Tibial artery (tissue), 4 donors: ENCODE measurements around the gene GLG1.
"Not testable (repeated sequence)": the region's sequence is repeated elsewhere in the genome, so short reads cannot be mapped to it uniquely, and the experiment has no call there.

Source experiments
- DNase-seq, 2 donors: peaks; one replicate each; pipeline ENCODE4 v3.0.0-alpha.2; 2019
- H3K27ac ChIP-seq, 2 donors: fragments of 200-600 bp; sonication (generic) in 1 of 2; 1 replicate in 1 of 2; 2 replicates in 1 of 2; pipeline ENCODE4 v1.5.1; 2018 to 2019; ENCODE audit warnings: mild to moderate bottlenecking in 1 of 2
- H3K27me3 ChIP-seq, 2 donors: fragments of 200-600 bp; sonication (generic) in 1 of 2; one replicate each; pipeline versions ENCODE4 v1.5.1 to v1.6.0; 2016 to 2019
- H3K36me3 ChIP-seq, 3 donors: fragments of 200-600 bp; sonication (generic) in 2 of 3; one replicate each; pipeline ENCODE4 v1.5.1; 2016 to 2019; ENCODE audit warnings: mild to moderate bottlenecking in 2 of 3
- H3K4me1 ChIP-seq, 4 donors: fragments of 200-600 bp; sonication (generic) in 2 of 4; 1 replicate in 3 of 4; 2 replicates in 1 of 4; pipeline ENCODE4 v1.5.1; 2016 to 2019
- H3K4me3 ChIP-seq, 2 donors: fragments of 200-600 bp; sonication (generic) in 1 of 2; 1 replicate in 1 of 2; 2 replicates in 1 of 2; pipeline ENCODE4 v1.5.1; 2018 to 2019; ENCODE audit warnings: mild to moderate bottlenecking in 2 of 2
- H3K9me3 ChIP-seq, 3 donors: fragments of 200-600 bp; sonication (generic) in 1 of 3; one replicate each; pipeline ENCODE4 v1.5.1; 2016 to 2019
- intact Hi-C: fragments of 100-400 bp; cut with DNase I; formaldehyde crosslinking; loops from one replicate; pipeline ENCODE4 v1.15.0; 2023; ENCODE audit warnings: low total_unique reads

GLG1 gene

GRCh38 chr16:74412775-74413390, 194.0 kb downstream of the GLG1 start:
- H3K9me3 ChIP-seq, H3K4me1 ChIP-seq, H3K4me3 ChIP-seq, intact Hi-C loops, H3K27ac ChIP-seq, H3K36me3 ChIP-seq, H3K27me3 ChIP-seq: not testable (repeated sequence)
- peak in 1 of 2 donors; percentile 61 for DNase-seq

DNA sequence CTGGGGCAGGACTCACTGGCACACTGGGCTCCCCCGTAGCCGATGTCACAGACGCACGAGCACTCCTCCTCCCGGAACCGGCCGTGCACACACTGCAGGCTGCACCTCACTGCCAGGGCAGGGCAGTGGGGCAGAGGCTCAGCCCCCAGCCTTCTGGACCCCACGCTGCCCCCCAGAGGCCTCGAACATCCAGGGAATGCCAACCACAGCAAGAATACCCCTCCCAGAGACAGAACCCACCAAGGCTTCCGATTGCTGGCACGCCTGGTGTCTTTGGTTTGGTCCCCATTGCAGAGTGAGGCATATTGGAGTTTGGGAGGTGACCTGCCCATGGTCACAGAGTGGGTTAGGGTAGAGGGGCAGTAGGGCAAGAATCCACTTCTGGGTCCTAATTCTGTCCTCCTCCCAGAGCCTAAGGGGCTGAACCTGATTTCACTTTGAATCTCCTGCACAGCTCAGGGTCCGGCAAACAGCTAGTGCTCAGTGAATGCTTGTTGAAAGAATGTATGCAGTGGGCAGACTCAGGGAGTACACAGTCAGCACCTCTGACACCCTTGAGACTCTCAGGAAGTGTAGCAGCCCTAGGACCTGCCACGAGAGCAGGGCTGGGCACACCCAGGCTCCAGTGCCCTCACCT, 194.7 kb downstream of the GLG1 start:
- H3K27me3 ChIP-seq, H3K4me1 ChIP-seq, H3K9me3 ChIP-seq, H3K27ac ChIP-seq, intact Hi-C loops, H3K36me3 ChIP-seq, H3K4me3 ChIP-seq, DNase-seq: not testable (repeated sequence)

DNA sequence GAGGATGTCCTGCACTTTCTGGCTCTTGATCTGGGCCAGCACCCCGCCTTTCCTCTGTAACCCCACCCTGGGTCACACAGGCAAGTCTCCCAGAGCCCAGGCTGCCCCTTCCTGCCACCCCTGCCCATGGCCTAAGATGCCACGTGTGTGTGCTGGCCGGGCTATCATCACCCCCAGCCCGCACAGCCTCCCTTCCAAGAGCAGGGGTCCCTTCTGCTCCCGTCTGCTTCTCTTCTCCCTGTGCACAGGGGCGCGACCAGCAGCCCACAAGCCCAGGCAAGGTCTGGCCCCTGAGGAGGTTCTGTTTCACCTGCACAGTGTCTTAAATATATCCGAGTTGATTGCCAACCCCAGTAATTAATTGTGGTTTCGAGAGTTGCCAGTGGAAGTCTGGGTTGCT, 195.9 kb downstream of the GLG1 start:
- H3K4me3 ChIP-seq, H3K36me3 ChIP-seq, H3K27ac ChIP-seq, H3K4me1 ChIP-seq, H3K9me3 ChIP-seq, intact Hi-C loops, H3K27me3 ChIP-seq: not testable (repeated sequence)
- peak in 1 of 2 donors; percentile 60 for DNase-seq

DNA sequence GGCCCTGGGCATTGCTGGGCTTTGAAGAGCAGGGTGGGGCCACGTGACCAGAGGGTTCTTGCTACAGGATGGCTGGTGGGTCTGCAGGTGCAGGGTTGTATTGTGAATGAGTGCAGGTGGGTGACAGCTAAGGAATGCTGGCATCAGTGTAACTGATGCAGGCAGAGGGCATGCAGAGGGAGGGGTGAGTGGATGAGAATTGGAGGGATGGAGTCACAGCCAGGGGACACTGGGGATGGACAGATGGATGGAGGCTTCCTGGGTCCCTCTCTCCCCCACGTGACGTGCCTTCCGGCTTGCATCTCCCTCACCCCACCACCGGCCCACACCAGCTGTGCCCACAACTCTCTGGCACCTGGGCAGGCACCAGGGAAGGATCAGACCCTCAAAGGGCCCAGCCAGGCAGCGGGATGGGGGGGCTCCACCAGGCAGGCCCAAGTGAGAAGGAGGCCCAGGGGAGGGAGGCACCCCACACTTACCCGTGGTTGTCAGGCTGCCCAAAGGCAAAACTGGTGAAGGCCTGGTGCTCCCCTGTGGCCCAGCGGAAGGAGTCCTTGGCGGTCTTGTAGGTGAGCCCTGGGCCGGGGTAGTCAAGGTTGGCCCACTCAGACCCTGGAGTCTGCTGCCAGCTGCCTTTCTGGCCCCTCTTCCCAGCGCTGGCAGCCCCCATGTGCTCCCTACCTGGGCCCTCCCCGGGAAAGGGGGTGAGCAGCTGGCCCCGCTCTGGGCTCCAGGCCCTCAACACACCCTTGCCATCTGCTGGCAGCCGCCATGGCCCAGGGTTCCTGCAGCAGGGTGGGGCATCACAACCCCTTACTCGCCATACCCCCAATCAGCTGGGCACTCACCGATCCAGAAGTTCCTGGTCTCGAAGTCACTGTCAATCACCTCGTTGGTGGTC, 196.6 kb downstream of the GLG1 start:
- H3K27me3 ChIP-seq, H3K27ac ChIP-seq, H3K36me3 ChIP-seq, intact Hi-C loops, H3K9me3 ChIP-seq, H3K4me1 ChIP-seq, H3K4me3 ChIP-seq: not testable (repeated sequence)
- peak in 1 of 2 donors; percentile 66 for DNase-seq

DNA sequence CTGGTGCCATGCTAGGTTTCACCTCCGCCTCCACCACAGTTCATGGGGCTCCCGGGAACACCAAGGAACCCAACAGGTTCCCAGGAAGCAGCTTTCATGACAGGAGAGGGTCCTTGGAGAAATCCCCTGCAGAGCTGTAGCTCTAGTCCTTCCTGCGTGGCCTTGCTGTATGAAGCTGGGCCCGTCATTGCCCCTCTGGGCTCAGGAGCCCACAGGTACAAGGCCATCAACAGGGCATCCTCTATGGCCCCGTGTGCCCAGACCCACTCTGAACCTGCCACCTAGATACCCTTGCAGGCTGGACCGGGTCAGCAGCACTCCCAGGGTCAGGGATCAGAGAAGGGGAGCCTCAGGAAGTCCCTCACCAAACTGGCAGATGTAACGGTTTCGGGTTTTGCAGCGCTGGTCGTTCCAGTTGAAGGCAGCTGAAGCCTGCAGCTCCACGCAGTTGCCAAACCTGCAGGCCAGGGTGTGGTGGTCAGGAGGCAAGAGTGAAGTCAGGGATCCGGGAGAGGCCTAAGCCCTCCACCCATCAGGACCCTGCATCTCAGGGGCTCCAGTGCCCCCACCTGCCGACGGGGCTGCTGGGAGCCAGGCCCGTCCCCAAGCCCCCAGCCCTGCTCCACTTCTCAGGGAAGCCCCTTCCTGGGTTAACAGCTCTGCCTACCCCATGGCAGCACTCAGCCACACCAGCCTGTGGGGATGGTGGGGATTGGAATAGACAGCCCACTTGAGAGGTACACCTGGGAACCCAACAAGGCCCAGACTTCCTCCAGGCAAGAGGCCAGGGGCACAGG, 197.5 kb downstream of the GLG1 start:
- H3K27ac ChIP-seq, H3K9me3 ChIP-seq, H3K4me3 ChIP-seq, intact Hi-C loops, H3K36me3 ChIP-seq, H3K4me1 ChIP-seq, H3K27me3 ChIP-seq: not testable (repeated sequence)
- peak in 1 of 2 donors; percentile 63 for DNase-seq

DNA sequence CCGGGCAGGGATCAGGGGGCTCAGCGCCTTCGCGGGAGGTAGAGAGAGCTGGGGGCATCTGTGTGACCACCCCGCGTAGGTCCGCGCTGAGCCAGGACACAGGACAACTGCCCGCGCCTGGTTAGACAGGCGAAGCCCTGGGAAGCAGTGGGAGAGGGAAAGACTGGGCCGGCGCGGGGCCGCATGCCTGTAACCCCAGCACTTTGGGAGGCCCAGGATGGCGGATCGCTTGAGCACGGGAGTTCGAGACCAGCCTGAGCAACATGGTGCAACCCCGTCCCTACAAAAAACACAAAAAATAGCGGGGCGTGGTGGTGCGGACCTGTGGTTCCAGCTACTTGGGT, 199.6 kb downstream of the GLG1 start:
- H3K4me1 ChIP-seq, H3K9me3 ChIP-seq, intact Hi-C loops, H3K27me3 ChIP-seq, H3K36me3 ChIP-seq: not testable (repeated sequence)
- DNase-seq = peak; percentile 35 to 70
- Histone ChIP-seq H3K4me3 (peak overlapping the region; percentile 52 to 59), H3K27ac (peak overlapping the region; percentile 84 to 87)

DNA sequence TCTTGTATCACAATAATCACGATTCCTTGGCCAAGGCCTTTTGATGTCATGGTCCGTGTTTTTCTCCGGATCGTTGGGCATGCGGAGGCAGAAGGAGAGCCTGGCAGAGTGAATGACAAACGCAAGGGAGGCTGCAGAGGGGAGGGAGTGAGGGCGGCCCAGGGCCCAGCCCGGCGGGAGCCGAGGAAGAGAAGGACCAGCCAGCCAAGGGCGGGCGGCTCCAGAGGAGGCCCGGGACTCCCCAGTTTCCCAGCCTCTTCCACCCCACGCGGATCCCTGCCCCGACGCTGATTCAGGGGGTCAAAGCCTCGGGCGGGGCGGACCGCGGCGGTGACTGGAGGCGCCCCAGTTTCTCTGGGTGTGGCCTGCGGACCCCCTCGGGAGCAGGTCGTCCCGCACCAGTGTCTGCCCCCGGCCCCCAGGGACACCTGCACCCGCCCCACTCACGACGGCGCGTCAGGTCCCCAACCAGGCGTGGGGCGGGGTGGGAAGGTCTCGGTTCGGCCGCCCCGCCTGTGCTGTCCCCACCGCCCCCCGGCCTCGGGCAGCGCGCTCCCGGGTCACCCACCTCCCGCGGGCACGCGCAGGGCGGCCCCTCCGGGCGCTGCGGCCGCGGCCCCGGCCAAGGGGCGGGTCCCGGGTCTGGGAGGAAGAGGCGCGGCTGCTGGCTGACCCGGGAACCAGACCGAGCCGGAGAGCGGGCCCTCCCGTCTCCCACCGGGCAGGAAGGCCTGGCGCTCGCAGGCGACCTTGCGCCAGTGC, 200.1 kb downstream of the GLG1 start:
- peak in 1 of 2 donors; percentile 84 for DNase-seq
- H3K4me1 ChIP-seq, H3K9me3 ChIP-seq, H3K36me3 ChIP-seq, intact Hi-C loops, H3K27me3 ChIP-seq: not testable (repeated sequence)
- H3K4me3 ChIP-seq = peak overlapping the region; percentile 52 to 59
- peak overlapping the region; percentile 84 to 87 for H3K27ac ChIP-seq

DNA sequence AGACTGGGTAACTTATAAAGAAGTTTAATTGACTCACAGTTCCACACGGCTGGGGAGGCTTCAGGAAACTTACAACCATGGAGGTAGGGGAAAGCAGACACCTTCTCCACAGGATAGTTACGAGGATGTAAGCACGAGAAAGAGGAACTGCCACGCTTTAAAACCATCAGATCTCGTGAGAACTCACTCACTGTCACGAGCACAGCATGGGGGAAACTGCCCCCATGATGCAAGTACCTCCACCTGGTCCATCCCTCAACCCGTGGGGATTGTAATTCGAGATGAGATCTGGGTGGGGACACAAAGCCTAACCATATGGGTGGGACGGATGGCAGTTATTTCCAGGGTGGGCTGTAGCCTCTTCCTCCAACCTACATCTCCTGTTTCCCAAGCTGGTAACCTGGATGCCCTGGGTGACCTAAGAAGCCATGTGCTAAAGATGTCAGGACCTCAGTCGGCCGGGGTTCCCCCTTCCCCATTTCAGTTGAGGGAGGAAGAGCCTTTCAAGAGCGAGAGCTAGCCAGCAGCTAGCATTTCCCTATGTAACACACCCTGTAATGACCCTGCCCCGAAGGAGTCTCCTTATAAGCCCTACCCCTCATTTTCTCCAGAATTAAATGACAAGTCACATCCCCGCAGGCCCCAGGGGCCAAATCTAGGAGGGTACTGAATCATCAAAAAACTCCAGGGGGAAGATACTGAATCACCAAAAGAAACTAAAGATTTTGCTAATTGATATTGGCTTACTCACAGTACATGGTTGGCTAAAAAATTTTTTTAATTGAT, 202.6 kb downstream of the GLG1 start:
- H3K27me3 ChIP-seq, DNase-seq, H3K9me3 ChIP-seq, H3K36me3 ChIP-seq, H3K4me3 ChIP-seq, intact Hi-C loops, H3K4me1 ChIP-seq, H3K27ac ChIP-seq: not testable (repeated sequence)

DNA sequence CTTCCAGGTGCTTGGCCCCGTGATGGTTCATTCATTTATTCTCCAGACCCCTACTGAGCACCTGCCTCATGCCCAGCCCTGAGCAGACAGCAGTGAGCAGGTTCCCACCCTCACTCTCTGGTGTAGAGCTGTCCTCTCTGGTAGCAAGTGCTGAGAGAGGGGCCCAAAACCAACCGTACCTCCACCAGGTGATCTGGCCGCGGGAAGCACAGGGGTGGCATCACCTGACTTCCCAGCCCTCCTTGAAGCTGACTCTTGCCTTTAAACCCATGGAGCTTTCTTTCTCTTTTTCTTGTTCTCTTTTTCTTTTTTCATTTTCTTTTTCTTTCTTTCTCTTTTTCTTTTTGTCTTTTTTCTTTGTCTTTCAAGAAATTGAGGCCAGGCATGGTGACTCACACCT, 206.7 kb downstream of the GLG1 start:
- H3K27ac ChIP-seq, intact Hi-C loops, H3K27me3 ChIP-seq, H3K36me3 ChIP-seq, H3K4me1 ChIP-seq, H3K9me3 ChIP-seq, DNase-seq, H3K4me3 ChIP-seq: not testable (repeated sequence)

DNA sequence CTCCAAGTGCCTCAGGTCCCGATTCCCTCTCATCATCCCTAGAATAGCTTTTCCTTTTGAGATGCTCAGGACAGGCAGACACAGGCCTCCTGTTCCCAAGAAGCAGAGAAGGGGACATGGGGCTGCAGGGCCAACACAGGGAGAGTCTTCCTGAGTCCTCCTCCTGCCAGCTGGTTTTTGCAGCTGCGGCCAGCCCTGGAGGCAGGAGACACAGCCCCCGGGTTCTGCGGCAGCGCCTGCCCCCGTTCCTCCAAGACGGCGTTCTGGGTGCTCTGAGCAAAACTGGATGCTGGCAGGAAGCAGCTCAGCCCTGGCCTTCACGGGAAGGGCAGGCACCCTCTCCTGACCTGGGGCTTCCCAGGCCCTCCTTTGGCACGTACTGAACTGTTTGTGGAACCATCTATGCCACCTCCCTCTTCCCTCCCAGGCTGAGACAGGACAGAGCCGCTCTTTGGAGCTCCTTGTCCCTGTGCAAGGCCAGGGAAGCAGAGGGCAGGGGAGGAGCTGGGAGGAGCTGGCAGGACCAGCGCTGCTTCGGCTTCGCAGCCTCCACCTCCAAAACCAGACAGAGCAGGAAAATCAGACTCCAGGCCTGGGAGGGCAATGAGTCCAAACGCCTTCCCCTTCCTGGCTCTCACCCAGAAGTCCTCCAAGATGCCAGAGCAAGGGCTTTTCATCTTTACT, 208.6 kb downstream of the GLG1 start:
- H3K4me3 ChIP-seq, H3K4me1 ChIP-seq, H3K36me3 ChIP-seq, DNase-seq, H3K27me3 ChIP-seq, intact Hi-C loops, H3K9me3 ChIP-seq: not testable (repeated sequence)
- peak overlapping the region; percentile 60 to 69 for H3K27ac ChIP-seq
